HG03469 (cell line): ENCODE results near the gene TM4SF5.
A peak's percentile ranks its signal among the peaks of the same experiment; 100 is the strongest.

Experiments used
- ATAC-seq: cut with Tn5 transposase; IDR thresholded peaks from one replicate; pipeline ENCODE4 v1.9.1; 2021; ENCODE audit warnings: mild to moderate bottlenecking, moderate library complexity, moderate number of reproducible peaks; ENCODE audit not compliant: unreplicated experiment

The TM4SF5 gene

GRCh38 chr17:4788807-4789700 lies 17.4 kb downstream of the TM4SF5 start, which contains the start of gene GLTPD2:
GLTPD2 (plus strand) TSS chr17:4788964; CDS start chr17:4789012, 48 bp downstream.
- no peak for ATAC-seq

GRCh38 chr17:4789701-4789950 lies 17.9 kb downstream of the TM4SF5 start:
- no peak for ATAC-seq

GRCh38 chr17:4789951-4790704 lies 18.4 kb downstream of the TM4SF5 start:
- ATAC-seq: peak; percentile 66

- ATAC-seq: no peak
Measured at GRCh38 chr17:4790705-4791088, 19.0 kb downstream of the TM4SF5 start.

GRCh38 chr17:4795168-4795567 lies 23.5 kb downstream of the TM4SF5 start:
- no peak for ATAC-seq

- no peak for ATAC-seq
Measured at GRCh38 chr17:4796552-4796920, 24.9 kb downstream of the TM4SF5 start.

- ATAC-seq: no peak
Measured at GRCh38 chr17:4800462-4801196, 28.9 kb downstream of the TM4SF5 start.

GRCh38 chr17:4802228-4802627 lies 30.5 kb downstream of the TM4SF5 start, which contains the start of gene C17orf114:
C17orf114 (minus strand) TSS chr17:4802328.
- ATAC-seq: no peak

GRCh38 chr17:4806456-4806776 lies 34.7 kb downstream of the TM4SF5 start:
- no peak for ATAC-seq

GRCh38 chr17:4806777-4807604 lies 35.3 kb downstream of the TM4SF5 start, which contains the start of gene PLD2:
PLD2 (plus strand) TSS chr17:4807152; CDS start chr17:4807773, 621 bp downstream.
- peak; percentile 51 for ATAC-seq

- ATAC-seq: no peak
Measured at GRCh38 chr17:4807605-4808377, 36.1 kb downstream of the TM4SF5 start.

- ATAC-seq: no peak
Measured at GRCh38 chr17:4808378-4808767, 36.7 kb downstream of the TM4SF5 start.

- no peak for ATAC-seq
Measured at GRCh38 chr17:4810696-4811290, 39.1 kb downstream of the TM4SF5 start.

- no peak for ATAC-seq
Measured at GRCh38 chr17:4811471-4811870, 39.8 kb downstream of the TM4SF5 start.

GRCh38 chr17:4812690-4813089 lies 41.0 kb downstream of the TM4SF5 start:
- no peak for ATAC-seq

- no peak for ATAC-seq
Measured at GRCh38 chr17:4815043-4815675, 43.5 kb downstream of the TM4SF5 start.

- no peak for ATAC-seq
Measured at GRCh38 chr17:4816826-4817225, 45.1 kb downstream of the TM4SF5 start.

- no peak for ATAC-seq
Measured at GRCh38 chr17:4818276-4818675, 46.6 kb downstream of the TM4SF5 start.

- ATAC-seq: no peak
Measured at GRCh38 chr17:4822835-4823234, 51.1 kb downstream of the TM4SF5 start.
